Measurements from ENCODE around the gene MSRB2. TPM values are rescaled to one million over a fixed set of nuclear protein-coding genes. Genes with fewer than 3 reads are reported as not detected.

MSRB2 gene
- total RNA-seq, 1 donor = 1.4 TPM

- Histone ChIP-seq H3K4me3 (ENCODE audit: low read length) (no peak overlapping the region), H3K9me3 (ENCODE audit: low read depth, low read length) (no peaks in the 10 kb centered on the region), H3K27me3 (ENCODE audit: insufficient read depth, low read length) (no peaks in the 10 kb centered on the region), H3K4me1 (ENCODE audit: insufficient read depth, low read length) (no peaks in the 10 kb centered on the region)
Observed at GRCh38 chr10:23088609-23089008, 6.8 kb upstream of the MSRB2 start.

- H3K27me3 ChIP-seq (ENCODE audit: insufficient read depth, low read length) = no peaks in the 10 kb centered on the region
- no peak overlapping the region for H3K4me3 ChIP-seq (ENCODE audit: low read length)
- no peaks in the 10 kb centered on the region for H3K9me3 ChIP-seq (ENCODE audit: low read depth, low read length)
- H3K4me1 ChIP-seq (ENCODE audit: insufficient read depth, low read length) = peaks cover 16% of the 10 kb centered on the region
Observed at GRCh38 chr10:23094786-23095403, 484 bp upstream of the MSRB2 start.

- Histone ChIP-seq H3K4me1 (ENCODE audit: insufficient read depth, low read length) (peaks cover 23% of the 10 kb centered on the region), H3K27me3 (ENCODE audit: insufficient read depth, low read length) (no peaks in the 10 kb centered on the region), H3K4me3 (ENCODE audit: low read length) (peak overlapping the region; percentile 52), H3K9me3 (ENCODE audit: low read depth, low read length) (no peaks in the 10 kb centered on the region)
Observed at GRCh38 chr10:23095966-23096801, 805 bp downstream of the MSRB2 start.

GRCh38 chr10:23096802-23097549 is 1.6 kb downstream of the MSRB2 start:
- no peaks in the 10 kb centered on the region for H3K27me3 ChIP-seq (ENCODE audit: insufficient read depth, low read length)
- H3K4me1 ChIP-seq (ENCODE audit: insufficient read depth, low read length) = peaks cover 23% of the 10 kb centered on the region
- peak overlapping the region; percentile 52 for H3K4me3 ChIP-seq (ENCODE audit: low read length)
- no peaks in the 10 kb centered on the region for H3K9me3 ChIP-seq (ENCODE audit: low read depth, low read length)

GRCh38 chr10:23099079-23099478 is 3.7 kb downstream of the MSRB2 start:
- H3K9me3 ChIP-seq (ENCODE audit: low read depth, low read length) = no peaks in the 10 kb centered on the region
- H3K4me1 ChIP-seq (ENCODE audit: insufficient read depth, low read length) = peaks cover 23% of the 10 kb centered on the region
- no peak overlapping the region for H3K4me3 ChIP-seq (ENCODE audit: low read length)
- H3K27me3 ChIP-seq (ENCODE audit: insufficient read depth, low read length) = no peaks in the 10 kb centered on the region

- no peak overlapping the region for H3K4me3 ChIP-seq (ENCODE audit: low read length)
- H3K9me3 ChIP-seq (ENCODE audit: low read depth, low read length) = no peaks in the 10 kb centered on the region
- no peaks in the 10 kb centered on the region for H3K27me3 ChIP-seq (ENCODE audit: insufficient read depth, low read length)
- peaks cover 23% of the 10 kb centered on the region for H3K4me1 ChIP-seq (ENCODE audit: insufficient read depth, low read length)
Observed at GRCh38 chr10:23099816-23100215, 4.4 kb downstream of the MSRB2 start.

GRCh38 chr10:23100331-23101030 is 5.1 kb downstream of the MSRB2 start:
- Histone ChIP-seq H3K4me3 (ENCODE audit: low read length) (no peak overlapping the region), H3K4me1 (ENCODE audit: insufficient read depth, low read length) (peaks cover 23% of the 10 kb centered on the region), H3K27me3 (ENCODE audit: insufficient read depth, low read length) (no peaks in the 10 kb centered on the region), H3K9me3 (ENCODE audit: low read depth, low read length) (no peaks in the 10 kb centered on the region)

- Histone ChIP-seq H3K9me3 (ENCODE audit: low read depth, low read length) (no peaks in the 10 kb centered on the region), H3K4me3 (ENCODE audit: low read length) (no peak overlapping the region), H3K4me1 (ENCODE audit: insufficient read depth, low read length) (no peaks in the 10 kb centered on the region), H3K27me3 (ENCODE audit: insufficient read depth, low read length) (no peaks in the 10 kb centered on the region)
Observed at GRCh38 chr10:23106331-23107072, 11.1 kb downstream of the MSRB2 start.

GRCh38 chr10:23110722-23111516 is 15.5 kb downstream of the MSRB2 start:
- no peak overlapping the region for H3K4me3 ChIP-seq (ENCODE audit: low read length)
- H3K4me1 ChIP-seq (ENCODE audit: insufficient read depth, low read length) = peaks cover 10% of the 10 kb centered on the region
- no peaks in the 10 kb centered on the region for H3K9me3 ChIP-seq (ENCODE audit: low read depth, low read length)
- no peaks in the 10 kb centered on the region for H3K27me3 ChIP-seq (ENCODE audit: insufficient read depth, low read length)

- Histone ChIP-seq H3K27me3 (ENCODE audit: insufficient read depth, low read length) (no peaks in the 10 kb centered on the region), H3K9me3 (ENCODE audit: low read depth, low read length) (no peaks in the 10 kb centered on the region), H3K4me1 (ENCODE audit: insufficient read depth, low read length) (peaks cover 10% of the 10 kb centered on the region), H3K4me3 (ENCODE audit: low read length) (no peak overlapping the region)
Observed at GRCh38 chr10:23111517-23112286, 16.3 kb downstream of the MSRB2 start.

- Histone ChIP-seq H3K4me3 (ENCODE audit: low read length) (no peak overlapping the region), H3K9me3 (ENCODE audit: low read depth, low read length) (no peaks in the 10 kb centered on the region), H3K4me1 (ENCODE audit: insufficient read depth, low read length) (peaks cover 10% of the 10 kb centered on the region), H3K27me3 (ENCODE audit: insufficient read depth, low read length) (no peaks in the 10 kb centered on the region)
Observed at GRCh38 chr10:23114228-23114850, 19.0 kb downstream of the MSRB2 start.

GRCh38 chr10:23116486-23117205 is 21.3 kb downstream of the MSRB2 start:
- Histone ChIP-seq H3K27me3 (ENCODE audit: insufficient read depth, low read length) (no peaks in the 10 kb centered on the region), H3K9me3 (ENCODE audit: low read depth, low read length) (no peaks in the 10 kb centered on the region), H3K4me1 (ENCODE audit: insufficient read depth, low read length) (peaks cover 10% of the 10 kb centered on the region), H3K4me3 (ENCODE audit: low read length) (no peak overlapping the region)
